ENCODE measurements around the gene WNT10A. TPM values are rescaled to one million over a fixed set of nuclear protein-coding genes. Genes with fewer than 3 reads are reported as not detected.

WNT10A gene
- polyA plus RNA-seq, 4 donors = 0.98 to 1.2 (median 1.1) TPM

DNA sequence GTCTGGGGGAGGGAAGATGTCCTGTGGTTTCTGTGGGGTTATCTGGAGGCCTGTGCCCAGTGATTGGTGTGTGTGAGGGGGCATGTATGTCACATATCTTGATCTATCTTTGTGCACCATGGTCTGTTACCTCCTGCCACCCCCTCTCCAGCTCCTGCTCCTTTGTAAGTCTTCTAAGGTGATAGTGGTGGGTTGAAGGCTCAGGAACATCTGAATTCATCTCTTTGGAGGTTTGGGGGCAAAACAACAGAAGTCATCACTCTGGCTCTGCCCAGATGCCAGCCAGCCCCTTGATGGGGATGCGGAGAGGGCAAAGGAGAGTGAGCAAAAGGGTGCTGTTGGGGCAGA lies 23.8 kb upstream of the WNT10A start:
- no peak for DNase-seq (ENCODE audit: low read depth in 4 of 4, low spot score in 2 of 4)

DNA sequence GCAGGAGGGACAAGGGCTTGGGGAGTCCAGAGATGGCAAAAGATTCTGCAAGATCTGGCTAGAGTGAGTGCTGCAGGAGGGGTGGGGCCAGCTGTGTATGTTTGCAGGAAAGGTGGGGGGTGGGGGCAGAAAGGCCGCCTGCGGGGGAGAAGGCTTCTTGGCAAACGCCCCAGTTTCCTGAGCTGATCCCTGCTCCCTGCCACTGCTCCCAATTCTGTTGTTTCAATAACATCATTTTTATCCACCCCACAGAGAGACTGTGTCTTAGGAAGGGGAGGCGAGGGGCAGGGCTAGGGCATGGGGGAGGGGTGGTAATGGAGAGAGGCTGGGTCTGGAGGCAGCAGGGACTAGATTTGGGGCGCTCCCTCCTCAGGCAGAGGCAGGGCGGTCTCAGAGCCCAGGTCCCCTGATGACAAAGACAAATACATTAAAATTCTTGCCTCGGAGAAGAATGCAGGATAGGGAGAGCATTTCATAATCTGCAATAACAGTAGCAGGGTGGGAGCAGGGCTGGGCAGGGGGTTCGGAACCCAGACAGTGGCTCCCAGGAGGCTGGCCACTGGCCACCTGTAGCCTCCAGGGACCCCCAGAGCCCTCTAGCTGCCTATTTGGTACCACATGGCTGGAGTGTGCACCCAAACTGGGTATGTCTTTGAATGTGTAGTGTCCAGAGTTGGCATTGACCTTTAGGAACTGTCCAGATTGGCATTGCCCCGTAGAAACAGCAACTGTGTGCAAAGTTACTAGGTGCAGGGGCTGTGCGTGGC lies 23.1 kb upstream of the WNT10A start:
- no peak for DNase-seq (ENCODE audit: low read depth in 4 of 4, low spot score in 2 of 4)

DNA sequence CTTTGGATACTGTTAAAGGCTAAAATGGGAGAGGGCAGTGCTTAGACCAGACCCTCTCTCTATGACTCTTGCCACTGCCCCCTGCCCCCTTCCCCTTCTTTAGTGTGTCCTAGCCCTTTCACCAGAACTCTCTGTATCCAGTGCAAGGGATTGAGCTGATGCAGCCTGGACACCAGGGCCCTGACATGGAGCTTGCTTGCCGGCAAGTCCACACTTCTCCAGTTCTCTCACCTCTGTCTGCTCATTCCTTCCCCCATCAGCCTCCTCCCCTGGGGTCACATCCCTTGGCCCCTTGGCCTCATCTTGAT lies 22.6 kb upstream of the WNT10A start:
- no peak for DNase-seq (ENCODE audit: low read depth in 4 of 4, low spot score in 2 of 4)

DNA sequence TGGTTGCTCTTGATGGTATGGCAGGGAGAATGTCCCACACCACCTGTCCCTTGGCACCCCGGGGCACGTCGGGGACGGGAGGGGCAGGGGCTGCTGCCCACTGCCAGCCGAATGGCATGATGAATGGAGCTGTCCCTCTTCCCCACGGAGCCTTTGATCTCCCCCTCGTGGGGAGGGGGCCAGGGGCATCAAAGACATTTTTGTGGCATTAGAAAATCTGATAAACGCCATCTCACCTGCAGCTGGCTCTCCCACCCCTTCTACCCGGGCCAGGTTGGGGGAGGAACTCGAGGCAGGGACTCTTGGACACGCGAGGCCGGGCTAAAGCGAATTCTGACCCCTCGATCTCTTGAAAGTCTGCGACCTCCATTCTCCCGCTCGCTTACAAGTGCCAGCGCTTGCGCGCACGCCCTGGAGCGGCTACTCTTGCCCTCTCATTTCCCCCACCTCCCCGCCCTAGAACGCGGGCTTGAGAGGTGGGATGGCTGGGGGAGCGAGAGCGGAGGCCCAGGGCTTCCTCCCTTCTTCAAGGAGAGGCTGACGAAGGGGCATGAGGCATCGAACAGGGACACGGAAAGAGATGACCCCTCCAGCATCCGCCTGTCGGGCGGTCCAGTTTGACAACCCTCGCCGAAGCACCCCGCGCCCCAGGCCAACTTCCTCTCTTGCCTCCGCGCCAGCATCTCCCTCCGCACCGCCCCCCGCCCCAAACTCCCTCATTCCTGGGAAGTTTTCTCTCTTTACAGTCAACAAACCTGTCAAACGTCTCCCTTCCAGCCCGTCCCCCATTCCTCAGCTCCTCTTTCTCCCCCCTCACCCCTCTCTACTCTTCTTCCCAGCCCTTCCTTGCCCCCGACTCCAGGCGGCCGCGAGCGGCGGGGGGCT lies 21.7 kb upstream of the WNT10A start:
- DNase-seq (ENCODE audit: low read depth in 4 of 4, low spot score in 2 of 4) = no peak

DNA sequence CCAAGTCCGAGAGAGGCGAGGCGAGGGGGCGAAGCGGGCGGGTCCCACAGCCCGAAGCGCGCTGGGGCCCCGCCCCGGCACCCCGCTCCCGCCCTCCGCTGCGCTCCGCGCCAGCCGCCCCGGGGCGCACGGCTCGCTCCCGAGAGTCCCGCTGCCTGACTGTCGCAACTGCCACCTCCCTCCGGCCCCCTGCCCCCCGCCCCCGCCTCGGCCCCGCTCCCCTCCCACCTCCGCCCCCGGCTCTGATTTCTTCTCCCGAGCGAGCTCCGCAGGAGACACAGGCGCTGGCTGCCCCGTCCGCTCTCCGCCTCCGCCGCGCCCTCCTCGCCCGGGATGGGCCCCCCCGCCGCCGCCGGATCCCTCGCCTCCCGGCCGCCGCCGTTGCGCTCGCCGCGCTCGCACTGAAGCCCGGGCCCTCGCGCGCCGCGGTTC lies 21.1 kb upstream of the WNT10A start, which contains the start of gene WNT6:
WNT6 (plus strand) TSS at position 250 of the 432 bp plus-strand sequence. CDS start 233 bp downstream, outside the sequence.
- DNase-seq (ENCODE audit: low read depth in 4 of 4, low spot score in 2 of 4) = no peak

DNA sequence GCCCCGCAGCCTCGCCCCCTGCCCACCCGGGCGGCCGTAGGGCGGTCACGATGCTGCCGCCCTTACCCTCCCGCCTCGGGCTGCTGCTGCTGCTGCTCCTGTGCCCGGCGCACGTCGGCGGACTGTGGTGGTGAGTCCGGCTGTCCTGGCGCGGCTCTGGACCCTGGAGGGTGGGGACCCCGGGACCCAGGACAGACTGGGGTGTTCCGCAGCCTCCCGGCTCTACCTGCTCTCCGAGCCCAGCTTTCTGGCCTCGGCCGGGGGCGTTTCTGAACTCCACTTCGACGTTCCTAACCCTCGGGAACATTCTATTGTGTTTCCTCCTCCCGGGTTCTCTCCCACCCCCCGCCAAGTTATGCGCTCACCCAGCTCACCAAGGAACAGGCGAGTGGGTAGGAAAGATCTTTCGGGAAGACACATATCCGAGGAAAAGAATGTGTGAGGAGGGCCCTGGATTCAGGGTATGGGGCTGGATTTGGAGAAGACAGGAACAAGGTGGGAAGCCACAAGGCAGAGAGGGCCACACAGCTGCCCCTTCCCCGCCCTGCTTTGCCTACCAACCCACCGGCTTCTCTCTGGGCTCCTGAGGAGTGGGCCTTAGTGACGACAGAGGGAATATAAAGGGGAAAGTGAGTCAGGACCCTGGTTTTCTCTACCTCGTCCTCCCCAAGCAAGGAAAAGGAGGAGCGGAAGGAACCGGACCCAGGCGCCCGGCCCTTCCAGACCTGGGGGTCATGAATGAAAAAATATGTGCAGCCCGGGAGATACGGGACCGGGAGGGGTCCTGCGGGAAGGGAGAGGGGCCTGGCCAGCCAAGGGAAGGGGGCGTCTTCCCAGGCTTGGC lies 20.4 kb upstream of the WNT10A start:
- DNase-seq (ENCODE audit: low read depth in 4 of 4, low spot score in 2 of 4) = no peak

DNA sequence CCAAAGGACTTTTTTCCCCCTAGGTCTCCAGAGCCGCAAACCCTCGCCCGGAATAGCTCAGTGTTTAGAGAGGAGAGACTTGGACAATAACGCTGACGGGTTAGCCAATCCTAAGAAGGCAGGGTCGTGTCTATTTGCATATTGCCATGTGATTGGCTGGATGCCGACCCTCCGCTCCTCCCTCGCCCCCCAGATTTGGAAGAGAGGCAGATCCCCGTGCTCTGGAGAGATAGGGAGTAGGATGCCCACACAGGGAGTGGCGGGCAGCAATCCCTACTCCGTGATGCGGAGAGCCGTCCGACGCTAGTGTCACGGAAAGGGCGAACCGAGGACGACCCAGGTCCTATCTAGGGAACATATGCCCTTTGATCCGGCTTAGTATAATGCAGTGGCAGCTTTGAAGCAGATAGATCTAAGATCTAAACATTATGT lies 19.7 kb upstream of the WNT10A start:
- peak in 2 of 4 donors; percentile 67 to 72 for DNase-seq (ENCODE audit: low read depth in 4 of 4, low spot score in 2 of 4)

DNA sequence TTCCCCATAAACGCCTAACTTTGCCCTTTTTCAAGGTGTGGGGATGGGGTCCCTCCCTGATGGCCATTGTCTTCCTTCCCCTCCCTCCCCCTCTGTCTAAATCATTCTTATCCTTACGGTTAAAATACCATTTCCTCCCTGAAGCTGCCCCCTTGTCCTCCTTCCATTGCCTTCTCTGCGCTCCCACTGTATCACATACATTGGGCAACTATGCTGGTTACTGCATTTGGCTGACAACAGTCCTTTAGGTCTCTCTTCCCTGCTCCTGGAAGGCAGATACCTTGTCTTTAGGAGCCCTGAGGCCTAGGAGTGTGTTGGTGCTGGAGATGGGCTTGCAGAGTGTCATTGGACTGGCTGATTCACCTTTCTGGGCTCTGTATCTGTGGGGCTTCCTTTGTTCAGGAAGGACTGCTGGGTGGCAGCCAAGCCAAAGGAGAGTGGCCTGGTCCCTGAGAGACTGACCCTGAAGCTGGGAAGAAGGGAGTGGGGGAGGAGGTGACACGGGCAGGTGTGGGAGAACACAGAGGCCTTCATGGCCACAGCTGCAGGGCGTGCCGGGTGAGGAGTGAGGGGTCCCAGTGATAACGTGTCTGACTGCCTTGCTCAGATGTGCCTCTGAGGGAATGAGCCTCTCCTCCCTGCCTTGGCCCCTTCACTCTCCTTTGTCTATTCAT lies 18.9 kb upstream of the WNT10A start:
- no peak for DNase-seq (ENCODE audit: low read depth in 4 of 4, low spot score in 2 of 4)

DNA sequence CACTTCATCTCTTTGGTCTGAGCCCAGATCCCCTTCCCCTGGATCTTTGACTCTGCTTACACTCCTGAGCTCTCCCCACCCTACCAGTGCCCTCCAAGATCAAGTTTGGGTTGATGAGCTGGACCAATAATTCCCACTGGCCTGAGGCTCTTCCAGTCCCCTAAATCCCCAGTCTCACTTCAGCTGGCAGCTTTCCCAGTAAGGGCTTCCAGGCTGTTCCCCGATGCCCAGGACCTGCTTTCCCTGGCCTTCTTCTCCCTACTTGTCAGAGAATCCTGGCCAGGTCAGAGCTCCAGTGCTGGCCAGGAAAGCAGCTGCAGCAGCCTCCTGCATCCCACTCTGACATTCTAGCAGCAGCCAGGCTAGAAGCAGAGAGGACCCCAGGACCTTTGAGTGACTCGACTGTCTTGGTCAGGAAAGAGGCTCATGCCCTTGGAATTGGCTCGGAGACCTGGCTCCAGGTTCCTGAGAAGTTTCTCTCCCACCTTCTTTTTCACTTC lies 17.6 kb upstream of the WNT10A start:
- DNase-seq (ENCODE audit: low read depth in 4 of 4, low spot score in 2 of 4) = no peak

DNA sequence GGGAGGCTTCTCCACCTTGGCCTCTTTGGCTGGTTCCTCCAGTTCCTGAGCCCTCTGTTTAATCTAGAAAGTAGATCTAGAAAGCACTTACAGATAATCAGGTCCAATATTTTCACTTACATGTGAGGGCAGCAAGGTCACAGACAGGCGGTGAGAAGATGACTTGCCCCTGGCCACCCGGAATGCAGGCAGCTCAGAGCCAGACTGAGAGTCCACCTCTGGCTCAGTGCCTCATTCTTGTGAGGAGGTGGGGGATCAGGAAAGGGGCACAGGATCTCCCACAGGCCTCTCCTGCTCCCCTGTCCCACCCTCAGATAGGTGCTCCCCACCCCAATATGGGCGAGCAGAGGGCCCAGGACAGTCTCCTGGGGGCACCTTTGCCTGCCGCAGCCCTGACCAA lies 15.3 kb upstream of the WNT10A start:
- DNase-seq (ENCODE audit: low read depth in 4 of 4, low spot score in 2 of 4) = no peak

DNA sequence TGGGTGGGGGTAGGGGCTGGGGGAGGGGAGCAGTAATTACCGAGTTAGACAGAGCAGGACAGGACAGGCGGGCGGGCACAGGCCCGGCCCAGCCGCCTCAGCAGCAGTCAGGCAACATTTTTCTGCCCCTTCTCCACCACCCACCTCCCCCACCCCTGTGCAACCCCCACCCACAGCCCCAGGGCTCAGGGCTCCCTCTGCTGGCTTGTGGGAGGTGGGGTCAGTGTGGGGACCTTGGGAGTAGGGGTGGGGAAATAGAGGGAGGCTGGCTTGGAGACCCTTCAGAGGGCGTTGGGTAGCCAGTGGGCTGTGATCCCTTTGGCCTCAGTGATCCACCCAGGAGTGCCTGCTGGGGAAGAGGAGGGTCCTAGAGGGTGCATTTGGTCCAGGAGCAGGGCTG lies 14.7 kb upstream of the WNT10A start:
- no peak for DNase-seq (ENCODE audit: low read depth in 4 of 4, low spot score in 2 of 4)

DNA sequence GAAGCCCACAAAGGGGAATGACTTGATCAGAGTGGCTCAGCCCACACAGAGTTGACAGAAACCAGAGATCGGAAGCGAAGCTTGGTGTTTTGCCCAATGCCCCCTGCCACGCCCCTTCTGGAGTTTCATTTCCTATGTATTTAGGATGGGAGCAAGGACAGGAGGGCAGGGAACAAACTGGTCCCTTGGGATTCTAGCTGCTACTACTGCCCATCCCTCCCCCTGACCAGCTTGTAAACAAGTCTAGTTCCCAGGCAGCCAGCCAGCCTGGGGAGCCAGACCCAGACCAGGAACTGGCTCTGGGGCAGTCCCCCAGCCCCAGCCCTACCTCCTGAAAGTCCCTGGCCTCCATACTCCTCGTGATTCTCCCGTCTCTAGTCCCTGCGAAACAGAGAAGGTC lies 12.8 kb upstream of the WNT10A start:
- no peak for DNase-seq (ENCODE audit: low read depth in 4 of 4, low spot score in 2 of 4)

DNA sequence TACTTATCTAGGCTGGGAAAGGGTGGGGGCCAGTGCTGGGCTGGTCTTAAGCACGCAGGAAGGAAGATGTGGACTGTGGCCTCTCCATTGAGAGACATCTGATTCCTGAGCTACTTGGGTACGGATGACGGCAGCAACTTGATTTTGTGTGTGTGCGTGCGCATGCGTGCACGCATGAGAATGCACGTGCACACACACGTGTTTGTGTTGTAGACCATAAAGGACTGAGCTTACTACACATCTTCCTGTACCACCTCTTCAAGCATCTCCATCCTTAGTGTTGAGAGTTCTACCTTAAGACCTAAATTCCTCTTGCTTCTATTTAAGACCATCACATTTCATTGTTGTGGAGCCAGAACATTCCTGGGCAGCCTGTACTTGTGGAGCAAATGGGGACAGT lies 11.6 kb upstream of the WNT10A start:
- DNase-seq (ENCODE audit: low read depth in 4 of 4, low spot score in 2 of 4) = no peak

DNA sequence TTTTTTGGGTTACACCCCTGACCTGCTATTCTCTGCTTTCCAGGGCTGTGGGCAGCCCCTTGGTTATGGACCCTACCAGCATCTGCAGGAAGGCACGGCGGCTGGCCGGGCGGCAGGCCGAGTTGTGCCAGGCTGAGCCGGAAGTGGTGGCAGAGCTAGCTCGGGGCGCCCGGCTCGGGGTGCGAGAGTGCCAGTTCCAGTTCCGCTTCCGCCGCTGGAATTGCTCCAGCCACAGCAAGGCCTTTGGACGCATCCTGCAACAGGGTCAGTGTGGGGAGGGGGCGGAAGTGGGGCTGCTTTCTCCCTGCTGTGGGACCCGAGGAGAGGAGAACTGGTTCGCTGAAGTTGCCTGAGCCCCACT lies 9.7 kb upstream of the WNT10A start:
- no peak for DNase-seq (ENCODE audit: low read depth in 4 of 4, low spot score in 2 of 4)

DNA sequence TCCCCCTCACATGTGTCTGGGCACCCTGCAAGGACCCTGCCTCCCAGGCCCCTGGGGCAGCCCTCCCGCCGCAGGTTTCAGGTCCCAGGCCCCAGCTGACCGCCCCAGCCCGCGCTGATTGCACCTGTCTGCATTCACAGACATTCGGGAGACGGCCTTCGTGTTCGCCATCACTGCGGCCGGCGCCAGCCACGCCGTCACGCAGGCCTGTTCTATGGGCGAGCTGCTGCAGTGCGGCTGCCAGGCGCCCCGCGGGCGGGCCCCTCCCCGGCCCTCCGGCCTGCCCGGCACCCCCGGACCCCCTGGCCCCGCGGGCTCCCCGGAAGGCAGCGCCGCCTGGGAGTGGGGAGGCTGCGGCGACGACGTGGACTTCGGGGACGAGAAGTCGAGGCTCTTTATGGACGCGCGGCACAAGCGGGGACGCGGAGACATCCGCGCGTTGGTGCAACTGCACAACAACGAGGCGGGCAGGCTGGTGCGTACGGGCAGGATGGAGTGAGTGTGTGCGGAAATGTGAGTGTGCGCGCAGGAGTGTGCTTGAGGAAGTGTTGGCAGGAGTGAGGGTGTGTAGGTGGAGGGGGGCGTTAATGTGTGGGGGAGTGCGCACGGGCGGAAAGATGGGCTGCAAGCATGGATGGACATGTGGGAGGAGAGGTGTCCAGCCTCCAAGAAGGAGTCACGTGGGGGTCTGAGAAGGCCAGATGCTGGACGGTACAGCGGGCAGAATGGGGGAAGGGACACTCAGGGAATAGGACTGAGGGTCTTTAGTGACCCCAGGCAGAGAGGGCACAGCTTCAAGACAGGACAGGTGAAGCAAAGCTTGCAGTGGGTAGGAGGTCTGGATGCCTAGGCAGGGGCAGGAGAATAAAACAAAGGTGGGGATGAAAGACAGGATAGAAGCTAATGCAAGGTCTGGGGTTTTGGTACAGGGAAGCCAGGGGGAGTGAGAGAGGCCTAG lies 9.0 kb upstream of the WNT10A start:
- DNase-seq (ENCODE audit: low read depth in 4 of 4, low spot score in 2 of 4) = no peak

DNA sequence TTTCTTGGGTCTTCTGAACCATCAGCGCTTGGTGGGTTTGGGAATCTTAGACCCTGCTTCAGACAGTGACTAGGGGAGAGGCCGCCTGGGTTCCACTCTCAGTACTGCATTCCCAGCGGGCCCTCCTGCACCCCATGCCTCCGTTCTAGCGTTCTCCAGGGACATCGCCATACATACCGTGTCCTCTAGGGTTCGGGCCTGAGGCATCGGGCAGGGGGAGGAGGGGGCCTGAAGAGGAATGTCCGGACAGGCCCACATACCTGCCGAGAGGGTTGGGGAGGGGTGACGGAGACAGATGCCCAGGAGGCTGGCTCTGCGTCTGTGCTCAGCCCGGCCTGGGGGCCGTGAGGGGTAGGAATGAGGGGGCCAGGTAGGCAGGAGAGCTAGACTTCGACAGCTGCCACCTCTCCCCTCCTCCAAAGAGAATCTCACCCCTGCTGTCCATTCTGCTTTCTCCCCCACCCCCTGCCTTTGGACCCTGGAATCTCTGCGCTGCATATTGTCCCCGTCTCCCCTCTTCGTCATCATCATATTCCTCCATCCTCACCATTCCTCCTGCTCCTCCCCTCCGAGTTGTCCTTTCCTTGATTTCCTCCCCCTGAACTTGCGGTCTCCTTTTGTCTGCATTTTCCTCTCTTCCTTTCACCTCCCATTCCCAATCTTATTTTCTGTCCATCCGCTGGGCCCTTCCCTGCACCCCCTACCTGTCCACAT lies 7.8 kb upstream of the WNT10A start:
- DNase-seq (ENCODE audit: low read depth in 4 of 4, low spot score in 2 of 4) = no peak

DNA sequence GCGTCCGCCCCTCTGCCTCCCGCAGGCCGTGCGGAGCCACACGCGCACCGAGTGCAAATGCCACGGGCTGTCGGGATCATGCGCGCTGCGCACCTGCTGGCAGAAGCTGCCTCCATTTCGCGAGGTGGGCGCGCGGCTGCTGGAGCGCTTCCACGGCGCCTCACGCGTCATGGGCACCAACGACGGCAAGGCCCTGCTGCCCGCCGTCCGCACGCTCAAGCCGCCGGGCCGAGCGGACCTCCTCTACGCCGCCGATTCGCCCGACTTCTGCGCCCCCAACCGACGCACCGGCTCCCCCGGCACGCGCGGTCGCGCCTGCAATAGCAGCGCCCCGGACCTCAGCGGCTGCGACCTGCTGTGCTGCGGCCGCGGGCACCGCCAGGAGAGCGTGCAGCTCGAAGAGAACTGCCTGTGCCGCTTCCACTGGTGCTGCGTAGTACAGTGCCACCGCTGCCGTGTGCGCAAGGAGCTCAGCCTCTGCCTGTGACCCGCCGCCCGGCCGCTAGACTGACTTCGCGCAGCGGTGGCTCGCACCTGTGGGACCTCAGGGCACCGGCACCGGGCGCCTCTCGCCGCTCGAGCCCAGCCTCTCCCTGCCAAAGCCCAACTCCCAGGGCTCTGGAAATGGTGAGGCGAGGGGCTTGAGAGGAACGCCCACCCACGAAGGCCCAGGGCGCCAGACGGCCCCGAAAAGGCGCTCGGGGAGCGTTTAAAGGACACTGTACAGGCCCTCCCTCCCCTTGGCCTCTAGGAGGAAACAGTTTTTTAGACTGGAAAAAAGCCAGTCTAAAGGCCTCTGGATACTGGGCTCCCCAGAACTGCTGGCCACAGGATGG lies 7.1 kb upstream of the WNT10A start:
- no peak for DNase-seq (ENCODE audit: low read depth in 4 of 4, low spot score in 2 of 4)
